ENCODE results near the gene MLLT1.

- TF ChIP-seq EZH2 (IDR thresholded peaks at IDR 0.05) (no peak), POLR2AphosphoS5 (IDR thresholded peaks at IDR 0.05; ENCODE audit: borderline replicate concordance, low read depth, low read length) (no peak), FOXP2 (optimal IDR thresholded peaks at IDR 0.05; ENCODE audit: control extremely low read depth, extremely low read length, insufficient read depth) (no peak)
These were observed 1.7 kb downstream of the MLLT1 start for GRCh38 chr19:6278051-6278450.

Data from SK-N-MC (cell line).